ENCODE data around the gene SART3.

- TF ChIP-seq CTCF (IDR thresholded peaks at IDR 0.05) (no peak), RAD21 (IDR thresholded peaks at IDR 0.05; ENCODE audit: low read length) (no peak), MAX (IDR thresholded peaks at IDR 0.05; ENCODE audit: low read depth) (no peak), MXI1 (IDR thresholded peaks at IDR 0.05; ENCODE audit: low read depth, low read length) (no peak), TCF12 (IDR thresholded peaks at IDR 0.05) (no peak), RFX5 (IDR thresholded peaks at IDR 0.05; ENCODE audit: low read length) (no peak), YY1 (IDR thresholded peaks at IDR 0.05; ENCODE audit: low read depth) (no peak), TAF1 (IDR thresholded peaks at IDR 0.05; ENCODE audit: borderline replicate concordance, low read depth, low read length) (no peak), POLR2AphosphoS5 (IDR thresholded peaks at IDR 0.05; ENCODE audit: low read depth, low read length) (no peak), REST (IDR thresholded peaks at IDR 0.05; ENCODE audit: low read depth, low read length) (no peak), NRF1 (IDR thresholded peaks at IDR 0.05; ENCODE audit: low read depth, low read length) (no peak), PBX3 (IDR thresholded peaks at IDR 0.05) (no peak), EP300 (IDR thresholded peaks at IDR 0.05; ENCODE audit: borderline replicate concordance in 1 of 2, low read depth in 1 of 2, low read length in 1 of 2) (no peak)
Measured at GRCh38 chr12:108580531-108580930, 19.6 kb upstream of the SART3 start.
